Daoy (cell line): ENCODE measurements around the gene CTPS1. TPM values are rescaled to one million over a fixed set of nuclear protein-coding genes. Genes with fewer than 3 reads are reported as not detected.
A peak's percentile ranks its signal among the peaks of the same experiment; 100 is the strongest.

Source experiments
- DNase-seq: peaks from one replicate; pipeline ENCODE4 v3.0.0-alpha.2; 2015; ENCODE audit warnings: low read depth
- total RNA-seq: library from RNA; depleted of rRNA; stranded (reverse); fragments of >200 nt; shearing (Covaris generic); gene quantifications from 2 replicates; pipeline ENCODE4 v1.2.3, GENCODE V29; 2014

The CTPS1 gene
- total RNA-seq, 1 experiment from 2014 or later = 60.7 TPM

GRCh38 chr1:40997096-40997495, 17.6 kb downstream of the CTPS1 start:
- DNase-seq = no peak

- DNase-seq = no peak
Observed at GRCh38 chr1:40998668-40999067, 19.2 kb downstream of the CTPS1 start.

- no peak for DNase-seq
Observed at GRCh38 chr1:41003127-41003639, 23.7 kb downstream of the CTPS1 start.

DNA sequence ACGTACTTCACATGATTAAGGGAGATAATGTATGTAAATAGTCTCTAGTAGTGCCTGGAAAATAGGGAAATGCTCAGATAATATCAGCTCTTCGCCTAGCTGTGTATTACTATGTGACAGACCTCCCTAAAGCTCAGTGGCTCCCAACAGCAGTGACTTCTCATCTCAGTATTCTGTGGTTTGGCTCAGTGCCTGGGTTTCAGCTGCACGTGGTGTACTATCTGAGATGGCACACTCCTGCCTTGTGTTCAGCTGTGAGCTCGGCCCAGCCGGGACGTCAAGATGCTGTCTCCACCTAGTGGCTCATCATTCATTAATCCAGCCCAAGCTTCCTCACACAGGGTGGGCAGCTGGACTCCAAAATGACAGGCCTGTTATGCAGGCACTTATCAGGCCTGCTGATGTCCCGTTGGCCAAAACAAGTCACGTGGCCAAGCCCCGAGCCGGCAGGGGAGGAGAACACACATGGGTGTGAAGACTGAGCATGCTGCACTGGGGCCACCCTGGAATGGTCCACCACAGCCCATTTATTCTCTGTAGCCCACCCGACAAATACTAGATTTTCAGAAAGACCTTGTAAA, 24.2 kb downstream of the CTPS1 start:
- peak; percentile 98 for DNase-seq

- no peak for DNase-seq
Observed at GRCh38 chr1:41005876-41006275, 26.4 kb downstream of the CTPS1 start.

DNA sequence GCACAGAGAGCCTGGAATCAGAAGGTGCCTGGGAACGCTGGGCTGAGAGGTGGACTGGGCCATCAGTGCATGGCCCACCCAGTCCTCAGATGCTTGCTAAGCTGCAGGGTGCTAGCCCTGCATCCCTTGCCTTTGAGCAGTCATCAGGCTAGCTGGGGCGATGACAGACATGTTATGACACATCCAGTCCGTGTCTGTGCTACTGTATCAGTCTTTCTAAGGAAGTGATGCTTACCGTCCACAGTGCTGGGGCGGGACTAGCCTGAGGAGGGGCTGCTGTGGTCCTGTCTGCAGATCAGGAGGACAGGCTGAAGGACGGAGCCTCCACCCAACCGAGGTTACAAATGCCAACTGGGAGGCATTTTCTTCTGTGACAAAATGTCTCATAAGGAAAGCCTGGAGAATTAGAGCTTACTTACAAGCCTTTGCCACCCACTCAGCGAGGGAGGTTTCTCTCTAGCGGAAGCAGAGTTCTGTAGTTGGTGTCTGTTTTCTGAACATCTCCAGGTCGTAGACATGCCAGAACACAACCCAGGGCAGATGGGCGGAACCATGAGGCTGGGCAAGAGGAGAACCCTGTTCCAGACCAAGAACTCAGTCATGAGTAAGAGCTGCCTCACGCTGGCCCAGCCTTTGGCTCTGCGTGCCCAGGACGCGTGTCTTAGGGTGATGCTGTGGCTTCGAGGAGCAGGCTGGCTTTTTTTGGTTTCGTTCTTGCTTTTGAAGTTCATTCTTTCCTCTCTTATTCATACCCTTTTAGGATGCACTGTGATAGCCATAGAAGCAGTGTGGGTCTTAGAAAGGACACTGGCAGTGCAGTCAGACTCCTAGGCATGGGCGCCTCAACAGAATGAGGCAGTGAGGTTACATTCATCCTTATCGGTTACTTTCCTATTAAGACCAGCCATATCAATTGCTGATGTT, 27.7 kb downstream of the CTPS1 start:
- no peak for DNase-seq

- DNase-seq = peak; percentile 31
Observed at GRCh38 chr1:41009466-41009865, 30.0 kb downstream of the CTPS1 start.

DNA sequence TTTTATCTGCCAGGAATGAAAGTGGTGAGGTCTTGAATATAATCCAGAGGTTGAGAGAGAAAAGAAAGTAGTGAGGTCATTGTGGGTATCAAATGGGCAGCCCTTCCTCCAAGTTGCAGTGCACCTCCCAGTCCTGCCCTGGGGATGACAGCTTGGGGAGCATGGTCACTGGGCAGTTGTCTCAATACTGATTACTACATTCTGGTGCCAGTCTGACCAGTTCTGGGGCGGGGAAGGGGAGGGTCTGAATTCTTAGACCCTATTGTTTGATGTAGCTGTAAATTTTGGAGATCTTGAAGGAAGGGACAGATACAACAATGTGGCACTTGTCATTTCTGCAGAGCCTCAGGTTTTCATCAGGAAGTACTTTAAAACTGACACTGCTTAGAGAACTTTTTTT, 30.8 kb downstream of the CTPS1 start:
- no peak for DNase-seq

GRCh38 chr1:41013024-41013423, 33.5 kb downstream of the CTPS1 start:
- DNase-seq = no peak

GRCh38 chr1:41013796-41014195, 34.3 kb downstream of the CTPS1 start:
- DNase-seq = no peak

DNA sequence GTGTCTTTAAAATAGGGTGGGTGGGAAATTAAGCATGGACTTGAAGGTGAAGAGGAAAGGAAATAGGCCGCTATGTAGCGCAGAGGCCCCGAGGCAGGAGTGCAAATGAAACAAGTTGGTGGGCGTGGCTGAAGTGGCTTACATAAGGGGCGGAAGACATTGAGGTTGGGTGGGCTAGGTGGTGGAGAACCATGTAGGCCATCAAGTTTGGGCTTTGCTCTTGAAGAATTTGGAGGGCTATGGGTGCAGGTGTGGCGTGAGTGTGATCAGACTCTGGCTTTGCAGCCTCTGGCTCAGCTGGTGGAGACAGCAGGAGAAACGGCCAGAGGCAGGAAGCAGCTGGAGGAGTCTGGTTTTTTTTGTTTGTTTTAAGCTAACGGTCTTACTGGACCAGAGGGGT, 35.4 kb downstream of the CTPS1 start:
- no peak for DNase-seq

DNA sequence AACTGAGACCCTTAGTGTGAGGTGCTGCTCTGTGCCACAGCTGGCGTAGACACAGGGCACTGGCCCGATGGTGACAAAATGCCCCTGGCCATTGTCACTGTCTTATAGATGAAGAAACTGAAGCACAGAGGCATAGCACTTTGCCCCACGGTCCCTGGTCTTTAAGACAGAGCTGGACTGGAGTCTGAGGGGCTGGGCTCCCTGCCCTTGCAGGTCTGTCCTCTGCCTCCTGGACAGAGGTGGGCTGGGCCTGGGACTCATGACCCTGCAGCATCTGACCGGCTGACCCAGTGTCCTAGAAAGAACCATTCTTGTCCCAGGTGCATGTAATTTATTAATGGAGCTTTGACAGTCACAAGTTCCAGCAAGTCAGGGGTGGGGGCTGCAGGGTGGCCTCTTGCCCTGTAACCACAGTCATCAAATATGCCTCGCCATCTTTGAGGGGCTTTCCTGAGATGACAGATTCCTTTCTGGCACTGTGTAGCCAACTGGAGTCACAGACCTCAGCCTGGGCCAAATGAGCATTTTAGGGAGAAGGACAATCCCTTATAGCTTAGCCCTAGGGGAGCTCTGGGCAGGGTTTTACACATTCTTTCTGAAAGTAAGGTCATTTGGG, 35.9 kb downstream of the CTPS1 start:
- DNase-seq = no peak

DNA sequence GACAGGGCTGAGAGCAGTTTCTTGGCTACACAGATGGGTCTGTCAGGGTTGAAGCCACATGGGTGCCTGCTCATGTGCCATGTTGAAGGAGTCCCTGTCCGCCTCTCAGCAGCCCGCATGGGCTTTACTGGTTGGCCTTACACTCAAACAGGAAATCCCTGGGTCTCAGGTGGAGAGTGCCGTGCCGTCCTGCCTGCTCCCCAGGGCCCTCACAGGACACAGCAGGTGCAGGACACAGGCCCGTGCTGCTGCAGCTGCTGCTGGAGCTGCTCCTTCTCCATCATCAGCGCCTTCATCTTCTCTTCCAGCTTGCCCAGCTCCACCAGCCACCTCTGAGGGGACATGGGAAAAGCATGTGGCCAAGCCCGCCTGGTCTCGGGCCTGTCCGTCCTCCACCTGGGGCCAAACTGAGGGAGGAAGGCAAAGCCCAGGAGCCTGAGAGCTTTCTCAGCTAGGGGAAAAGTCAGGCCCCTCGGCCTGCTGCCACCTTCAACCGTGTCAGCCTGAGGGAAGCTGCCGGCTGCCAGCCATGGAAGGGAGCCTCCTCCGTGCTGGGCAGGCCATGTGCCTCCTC, 36.5 kb downstream of the CTPS1 start:
- no peak for DNase-seq

DNA sequence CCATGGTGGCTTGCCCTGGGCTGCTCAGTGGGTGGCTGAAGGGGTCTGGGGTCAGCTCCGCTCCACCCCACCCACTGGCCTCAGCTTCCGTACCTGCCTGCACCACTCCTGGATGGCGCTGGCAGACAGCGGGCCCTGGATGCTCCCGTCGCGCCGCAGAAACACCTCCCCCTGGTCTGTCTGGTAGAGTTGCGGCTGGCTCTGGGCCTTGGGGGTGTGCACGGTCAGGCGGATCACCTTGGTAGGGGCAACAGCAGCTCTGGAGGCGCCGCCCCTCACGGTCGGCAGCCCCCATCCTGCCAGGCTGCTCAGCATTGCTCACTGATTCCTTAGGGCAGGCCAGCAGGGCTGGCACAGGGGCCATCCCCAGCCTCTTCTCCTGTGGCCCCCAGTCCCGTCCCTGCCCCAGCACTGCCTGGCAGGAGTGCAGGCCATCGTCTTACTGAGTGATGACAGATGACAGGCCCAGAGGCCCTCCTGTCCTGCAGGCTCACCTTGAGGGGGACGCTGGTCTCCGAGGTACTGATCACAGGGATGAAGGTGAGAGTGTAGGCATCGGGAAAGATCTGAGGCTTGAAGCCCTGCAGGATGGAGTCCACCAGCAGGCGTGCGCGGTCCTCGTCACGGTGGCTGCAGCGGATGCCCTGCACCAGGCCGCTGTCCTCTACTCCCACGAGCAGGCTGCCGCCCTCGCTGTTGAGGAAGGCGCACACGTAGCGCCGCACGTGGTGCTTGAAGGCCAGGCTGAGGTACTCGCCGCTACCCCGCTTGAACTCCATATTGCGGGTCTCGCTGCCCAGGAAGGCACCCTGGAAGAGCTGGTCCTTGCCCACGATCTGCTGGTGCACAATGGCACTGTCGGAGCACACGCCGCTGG, 37.9 kb downstream of the CTPS1 start:
- DNase-seq = no peak

GRCh38 chr1:41018018-41018410, 38.5 kb downstream of the CTPS1 start:
- no peak for DNase-seq

DNA sequence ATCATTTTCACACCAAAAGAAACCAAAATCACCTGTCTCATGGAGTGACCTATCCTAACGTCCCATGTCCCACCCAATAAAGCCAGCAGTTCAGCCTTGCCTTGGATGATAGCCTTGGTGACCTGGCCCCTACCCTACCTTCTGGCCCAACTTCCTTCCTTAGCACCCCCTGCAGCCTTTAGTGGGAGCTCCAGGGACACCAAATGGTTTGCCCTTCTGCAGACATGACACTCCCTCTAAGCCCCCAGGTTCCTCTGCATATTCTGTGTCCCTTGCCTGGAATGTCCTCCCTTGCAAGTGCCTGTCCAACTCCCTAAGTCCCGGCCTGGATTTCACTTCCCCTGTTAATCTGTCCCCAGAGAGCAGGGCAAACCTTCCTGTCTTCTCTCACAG, 39.9 kb downstream of the CTPS1 start:
- DNase-seq = no peak

DNA sequence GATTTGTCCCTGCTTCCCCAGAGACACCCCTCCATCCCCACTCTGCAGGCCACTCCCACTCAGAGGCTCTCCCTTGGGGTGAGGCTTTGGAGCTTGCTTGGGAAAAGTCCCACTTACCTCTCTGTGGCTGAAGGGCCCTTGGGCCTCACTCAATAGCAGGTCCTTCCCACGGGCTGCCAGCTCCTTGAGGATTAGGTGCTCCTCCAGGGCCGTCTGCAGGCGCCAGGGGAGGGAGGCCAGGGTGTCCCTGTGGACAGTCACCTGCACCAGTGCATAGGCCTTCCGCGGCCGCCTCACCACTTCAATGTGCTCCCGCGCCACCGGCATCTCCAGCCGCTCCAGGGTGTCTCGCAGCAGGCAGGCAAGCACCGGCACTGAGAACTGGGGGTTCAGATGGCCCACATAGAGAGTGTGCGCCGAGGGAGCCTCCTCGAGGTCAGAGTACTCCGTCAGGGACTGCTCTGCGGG, 40.6 kb downstream of the CTPS1 start:
- DNase-seq = no peak

GRCh38 chr1:41020654-41021053, 41.2 kb downstream of the CTPS1 start:
- no peak for DNase-seq

GRCh38 chr1:41021526-41022308, 42.2 kb downstream of the CTPS1 start, which contains the start of gene SLFNL1:
Gene SLFNL1 (minus strand): TSS chr1:41021725. CDS start chr1:41020660, 1,065 bp downstream.
- DNase-seq = peak; percentile 52

- no peak for DNase-seq
Observed at GRCh38 chr1:41022424-41022823, 42.9 kb downstream of the CTPS1 start.
